Measurements from ENCODE around the gene ZNF93.
A peak's percentile ranks its signal among the peaks of the same experiment; 100 is the strongest.
"Not testable (repeated sequence)": the region's sequence is repeated elsewhere in the genome, so short reads cannot be mapped to it uniquely, and the experiment has no call there.

The ZNF93 gene

GRCh38 chr19:19900729-19901444 is at the start of gene ZNF93:
ZNF93 (plus strand) TSS chr19:19900946; CDS start chr19:19901089, 143 bp downstream.
- DNase-seq = peak; percentile 93

- not testable (repeated sequence) for DNase-seq
These were observed 49.0 kb upstream of the ZNF93 start for GRCh38 chr19:19851740-19852139.

GRCh38 chr19:19858751-19859150 is 42.0 kb upstream of the ZNF93 start:
- DNase-seq = no peak

- DNase-seq = peak; percentile 81
These were observed 39.9 kb upstream of the ZNF93 start for GRCh38 chr19:19860756-19861390.

GRCh38 chr19:19865750-19866610 is 34.8 kb upstream of the ZNF93 start, which contains the start of gene ZNF253:
ZNF253 (plus strand) TSS chr19:19865882; CDS start chr19:19865997, 115 bp downstream.
- DNase-seq = peak; percentile 93

GRCh38 chr19:19866611-19867248 is 34.0 kb upstream of the ZNF93 start:
- DNase-seq = peak; percentile 75

GRCh38 chr19:19870086-19870485 is 30.7 kb upstream of the ZNF93 start:
- DNase-seq = not testable (repeated sequence)

- no peak for DNase-seq
These were observed 28.8 kb upstream of the ZNF93 start for GRCh38 chr19:19871932-19872331.

GRCh38 chr19:19873381-19873780 is 27.4 kb upstream of the ZNF93 start:
- DNase-seq = no peak

GRCh38 chr19:19877724-19878123 is 23.0 kb upstream of the ZNF93 start:
- no peak for DNase-seq

- no peak for DNase-seq
These were observed 16.2 kb upstream of the ZNF93 start for GRCh38 chr19:19884583-19884982.

- DNase-seq = not testable (repeated sequence)
These were observed 8.4 kb upstream of the ZNF93 start for GRCh38 chr19:19892055-19892941.

- DNase-seq = no peak
These were observed 512 bp upstream of the ZNF93 start for GRCh38 chr19:19900139-19900728.

GRCh38 chr19:19907551-19907950 is 6.8 kb downstream of the ZNF93 start:
- DNase-seq = not testable (repeated sequence)

- no peak for DNase-seq
These were observed 8.9 kb downstream of the ZNF93 start for GRCh38 chr19:19909654-19910053.

- DNase-seq = no peak
These were observed 10.4 kb downstream of the ZNF93 start for GRCh38 chr19:19911150-19911549.

GRCh38 chr19:19914596-19914995 is 13.8 kb downstream of the ZNF93 start:
- DNase-seq = no peak

- not testable (repeated sequence) for DNase-seq
These were observed 29.7 kb downstream of the ZNF93 start for GRCh38 chr19:19930417-19930816.

- not testable (repeated sequence) for DNase-seq
These were observed 32.9 kb downstream of the ZNF93 start for GRCh38 chr19:19933432-19934314.

- DNase-seq = no peak
These were observed 36.7 kb downstream of the ZNF93 start for GRCh38 chr19:19937403-19937802.
